Measurements from ENCODE around the gene TSPEAR. TPM values are rescaled to one million over a fixed set of nuclear protein-coding genes. Genes with fewer than 3 reads are reported as not detected.

TSPEAR gene
- total and polyA plus RNA-seq, 2 donors from 2014 or later = 0.09 to 0.22 TPM

DNA sequence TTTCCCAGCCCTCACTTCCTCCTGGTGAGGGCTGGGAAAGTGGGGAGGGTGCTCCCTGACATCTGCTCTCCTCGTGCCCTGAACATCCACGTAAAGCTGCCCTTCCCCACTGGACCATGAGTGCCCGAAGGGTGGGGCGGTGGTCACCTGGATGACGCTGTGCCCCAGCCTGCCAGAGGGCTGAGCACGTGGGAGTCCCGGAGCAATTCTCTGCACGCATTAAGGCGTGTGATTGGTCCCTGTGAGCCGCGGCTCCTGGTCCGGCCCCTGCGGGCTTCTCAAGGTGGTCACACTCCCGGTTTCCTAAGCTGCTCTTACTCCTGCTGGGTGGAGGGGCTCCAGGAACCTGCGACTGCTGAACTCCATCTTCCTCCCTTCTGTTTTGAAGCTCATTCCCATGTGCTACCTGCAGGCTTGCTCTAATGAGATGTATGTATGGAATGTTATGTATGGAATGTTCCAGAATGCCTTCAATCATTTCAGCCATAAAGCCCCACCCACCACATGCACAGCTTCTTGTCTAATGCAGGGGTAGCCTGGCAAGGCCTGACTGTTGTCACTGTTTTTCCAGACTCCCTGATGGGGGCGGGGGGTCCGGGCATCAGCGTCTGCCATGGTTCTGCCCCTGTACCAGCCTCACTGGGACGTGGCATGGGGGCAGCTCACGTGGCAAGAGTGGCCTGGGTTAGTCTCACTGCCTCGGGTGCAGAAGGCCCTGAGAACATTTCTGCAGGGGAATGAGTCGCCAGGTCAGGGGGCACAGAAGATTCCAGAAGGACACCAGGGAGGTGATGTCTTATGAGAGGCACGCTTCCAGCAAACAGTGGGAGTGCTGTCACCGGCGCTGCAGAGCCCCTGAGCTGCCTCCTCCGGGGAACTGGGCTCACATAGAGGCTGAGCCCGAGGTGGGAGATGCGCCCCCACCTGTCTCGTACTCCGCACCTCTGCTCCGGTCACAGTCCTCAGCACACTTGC lies 190.8 kb downstream of the TSPEAR start:
- FAIRE-seq (no peak), DNase-seq (peak in 2 of 5 donors; percentile 25 to 64)
- Histone ChIP-seq H3K4me1 (ENCODE audit: control insufficient read depth in 2 of 3, insufficient read depth in 2 of 3, low read depth in 1 of 3, low read length in 3 of 3) (no peaks in the 10 kb centered on the region), H3K9ac (ENCODE audit: low read length in 3 of 3) (no peak overlapping the region), H3K4me3 (ENCODE audit: low read length in 3 of 3) (no peak overlapping the region), H3K27ac (ENCODE audit: low read depth in 2 of 2, low read length in 2 of 2) (no peak overlapping the region), H3K27me3 (ENCODE audit: control insufficient read depth, insufficient read depth, low read length) (no peaks in the 10 kb centered on the region), H3K9me3 (ENCODE audit: control insufficient read depth in 2 of 3, insufficient read depth in 1 of 3, low read length in 3 of 3) (no peaks in the 10 kb centered on the region), H3K36me3 (ENCODE audit: control insufficient read depth in 2 of 3, insufficient read depth in 3 of 3, low read length in 3 of 3) (no peaks in the 10 kb centered on the region)
- TF ChIP-seq CTCF (IDR thresholded peaks at IDR 0.05; ENCODE audit: borderline replicate concordance, extremely low read depth, insufficient read depth) = no peak
- intact Hi-C loops (cut with DNase I) = no loop called here

- H3K4me3 ChIP-seq (ENCODE audit: low read length in 3 of 3) = no peak overlapping the region
- no peak overlapping the region for H3K27ac ChIP-seq (ENCODE audit: low read depth in 2 of 2, low read length in 2 of 2)
- no peak for TF ChIP-seq CTCF (IDR thresholded peaks at IDR 0.05; ENCODE audit: borderline replicate concordance, extremely low read depth, insufficient read depth)
- no peak overlapping the region for H3K9ac ChIP-seq (ENCODE audit: low read length in 3 of 3)
- no peaks in the 10 kb centered on the region for H3K36me3 ChIP-seq (ENCODE audit: control insufficient read depth in 2 of 3, insufficient read depth in 3 of 3, low read length in 3 of 3)
- H3K4me1 ChIP-seq (ENCODE audit: control insufficient read depth in 2 of 3, insufficient read depth in 2 of 3, low read depth in 1 of 3, low read length in 3 of 3) = no peaks in the 10 kb centered on the region
- DNase-seq (peak in 2 of 5 donors; percentile 20 to 22), FAIRE-seq (no peak)
- no peaks in the 10 kb centered on the region for H3K9me3 ChIP-seq (ENCODE audit: control insufficient read depth in 2 of 3, insufficient read depth in 1 of 3, low read length in 3 of 3)
- intact Hi-C loops (cut with DNase I) = no loop called here
- no peaks in the 10 kb centered on the region for H3K27me3 ChIP-seq (ENCODE audit: control insufficient read depth, insufficient read depth, low read length)
These were observed 191.7 kb downstream of the TSPEAR start for GRCh38 chr21:44519346-44520325.

DNA sequence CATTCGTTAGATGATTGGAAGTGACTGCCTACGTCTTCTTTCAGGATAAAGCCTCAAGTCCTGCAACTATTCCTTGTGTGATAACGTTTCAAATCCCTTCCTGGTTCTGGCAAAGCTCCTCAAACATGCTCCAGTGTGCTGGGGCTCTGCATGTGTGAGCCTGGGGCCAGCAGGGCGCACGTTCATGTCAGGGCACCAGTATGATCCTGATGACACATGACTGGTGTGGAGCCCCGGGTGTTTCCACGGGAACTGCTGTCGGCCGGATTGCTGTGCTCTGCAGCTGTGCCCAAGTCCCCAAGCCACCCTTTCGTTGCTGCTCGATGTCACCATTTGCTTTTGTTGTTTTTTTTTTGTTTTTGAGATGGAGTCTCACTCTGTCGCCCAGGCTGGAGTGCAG lies 192.7 kb downstream of the TSPEAR start:
- Histone ChIP-seq H3K9ac (ENCODE audit: low read length in 3 of 3) (no peak overlapping the region), H3K4me1 (ENCODE audit: control insufficient read depth in 2 of 3, insufficient read depth in 2 of 3, low read depth in 1 of 3, low read length in 3 of 3) (no peaks in the 10 kb centered on the region), H3K36me3 (ENCODE audit: control insufficient read depth in 2 of 3, insufficient read depth in 3 of 3, low read length in 3 of 3) (no peaks in the 10 kb centered on the region), H3K4me3 (ENCODE audit: low read length in 3 of 3) (no peak overlapping the region), H3K9me3 (ENCODE audit: control insufficient read depth in 2 of 3, insufficient read depth in 1 of 3, low read length in 3 of 3) (no peaks in the 10 kb centered on the region), H3K27ac (ENCODE audit: low read depth in 2 of 2, low read length in 2 of 2) (no peak overlapping the region), H3K27me3 (ENCODE audit: control insufficient read depth, insufficient read depth, low read length) (no peaks in the 10 kb centered on the region)
- DNase-seq (peak in 1 of 5 donors; percentile 32), FAIRE-seq (no peak)
- TF ChIP-seq CTCF (IDR thresholded peaks at IDR 0.05; ENCODE audit: borderline replicate concordance, extremely low read depth, insufficient read depth) = no peak
- intact Hi-C loops (cut with DNase I) = no loop called here

Data from kidney (tissue), 14 donors.